K562 (cell line): ENCODE results near the gene SEMA3G. TPM values are rescaled to one million over a fixed set of nuclear protein-coding genes. Genes with fewer than 3 reads are reported as not detected.

ENCODE experiments used
- ATAC-seq: fragments of 200-7000 bp; cut with Tn5 transposase; 3 replicates; pipeline ENCODE4 v1.9.1; 2020; ENCODE audit warnings: moderate library complexity
- BruUV-seq: library from RNA; stranded (reverse); fragments of 400-500 nt; replicated peaks from 2 replicates; lab custom pipeline; 2021; lab: Mats Ljungman, UMichigan
- CTCF ChIA-PET: fragments of 300-600 bp; formaldehyde crosslinking; extraction: SDS; loops from one replicate; lab custom pipeline; 2021; ENCODE audit warnings: low intra/inter-chr PET ratio; lab: Yijun Ruan, JAX
- POLR2A ChIA-PET: fragments of 300-600, 350-650 bp; sonication (Branson Sonifier 250); formaldehyde crosslinking; extraction: SDS; loops from one replicate; lab custom pipeline; 2021; ENCODE audit warnings: antibody characterized with exemption, inconsistent platforms; lab: Yijun Ruan, JAX
- DNase-seq, 4 experiments: peaks; one replicate each; pipeline versions ENCODE4 v3.0.0 to v3.0.0-alpha.2; 2011 to 2018; ENCODE audit warnings: low spot score in 3 of 4, mixed read lengths in 3 of 4; ENCODE audit errors: extremely low read depth in 1 of 4
- FAIRE-seq: peaks from 2 replicates; lab custom pipeline; 2011; peaks lifted over from hg19 to GRCh38; lab: Jason Lieb, UNC
- H2AFZ ChIP-seq: 2 replicates; pipeline ENCODE4 v1.6.0; 2011; ENCODE audit warnings: low read depth, low read length, control low read depth, inconsistent platforms
- H3K27ac ChIP-seq: fragments of 200-600 bp; 3 replicates; pipeline ENCODE4 v1.8.0; 2011; ENCODE audit warnings: low read depth, mild to moderate bottlenecking, control low read depth, inconsistent platforms, low read length, moderate library complexity, mixed read lengths; ENCODE audit errors: extremely low read depth
- H3K27me3 ChIP-seq, 2 experiments: fragments of 300-600 bp in 1 of 2; 2 replicates in 1 of 2; 3 replicates in 1 of 2; pipeline versions ENCODE4 v1.6.0 to v1.8.0; 2011; ENCODE audit warnings: inconsistent platforms in 2 of 2, low read length in 2 of 2, mild to moderate bottlenecking in 1 of 2, mixed read lengths in 1 of 2, moderate library complexity in 1 of 2; ENCODE audit not compliant: control insufficient read depth in 2 of 2, insufficient read depth in 2 of 2
- H3K36me3 ChIP-seq: fragments of 300-600 bp; 3 replicates; pipeline ENCODE4 v1.8.0; 2011; ENCODE audit warnings: mild to moderate bottlenecking, low read length, inconsistent platforms; ENCODE audit not compliant: control insufficient read depth, insufficient read depth
- H3K4me1 ChIP-seq, 2 experiments: fragments of 200-600 bp in 1 of 2; replicated peaks in 1 of 2; 2 replicates in 1 of 2; 3 replicates in 1 of 2; pipeline versions ENCODE4 v1.5.1 to v1.8.0; 2011; ENCODE audit warnings: inconsistent platforms in 2 of 2, low read length in 2 of 2, mild to moderate bottlenecking in 1 of 2, mixed read lengths in 1 of 2, moderate library complexity in 1 of 2; ENCODE audit not compliant: control insufficient read depth in 2 of 2, insufficient read depth in 2 of 2
- H3K4me2 ChIP-seq: 2 replicates; pipeline ENCODE4 v1.6.1; 2011; ENCODE audit warnings: low read length, control low read depth, inconsistent platforms, mixed read lengths; ENCODE audit not compliant: insufficient read depth
- H3K4me3 ChIP-seq: fragments of 200-600 bp; sonication (generic), shearing (Covaris generic); 2 replicates; pipeline ENCODE4 v1.5.1; 2016; ENCODE audit warnings: control low read depth, inconsistent platforms
- H3K79me2 ChIP-seq: fragments of 200-600 bp; 3 replicates; pipeline ENCODE4 v1.8.0; 2011; ENCODE audit warnings: low read length, inconsistent platforms; ENCODE audit not compliant: control insufficient read depth, insufficient read depth
- H3K9ac ChIP-seq, 2 experiments: 2 replicates each; pipeline versions ENCODE4 v1.6.0 to v1.6.1; 2011; ENCODE audit warnings: low read depth in 2 of 2, low read length in 2 of 2, control low read depth in 1 of 2, inconsistent platforms in 1 of 2, mild to moderate bottlenecking in 1 of 2, mixed read lengths in 1 of 2; ENCODE audit not compliant: insufficient read depth in 1 of 2
- H3K9me1 ChIP-seq: one replicate; pipeline ENCODE4 v1.6.0; 2011; ENCODE audit warnings: inconsistent platforms, mild to moderate bottlenecking, low read length, moderate library complexity; ENCODE audit not compliant: control insufficient read depth, insufficient read depth
- H3K9me3 ChIP-seq: replicated peaks from 2 replicates; pipeline ENCODE4 v1.5.1; 2011; ENCODE audit warnings: low read depth, low read length, inconsistent platforms; ENCODE audit not compliant: control insufficient read depth, insufficient read depth
- H4K20me1 ChIP-seq: replicated peaks from 2 replicates; pipeline ENCODE4 v1.6.1; 2011; ENCODE audit warnings: low read length, inconsistent platforms, mixed read lengths; ENCODE audit not compliant: control insufficient read depth, insufficient read depth
- DNMT1 ChIP-seq: fragments of 450-650 bp; IDR thresholded peaks from 2 replicates; pipeline ENCODE4 v1.6.1; 2016; ENCODE audit warnings: antibody characterized with exemption, mild to moderate bottlenecking
- ETV1 ChIP-seq: fragments of 450-650 bp; conservative IDR thresholded peaks from 2 replicates; pipeline ENCODE4 v1.6.1; 2016; ENCODE audit warnings: missing genetic modification characterization, control low read depth, low read depth, missing compliant biosample characterization
- HMG20B ChIP-seq: fragments of 250-450 bp; sonication (Bioruptor Pico); IDR thresholded peaks from 2 replicates; pipeline ENCODE4 v1.5.0; 2021; ENCODE audit warnings: mild to moderate bottlenecking
- NFE2 ChIP-seq: IDR thresholded peaks from 2 replicates; pipeline ENCODE4 v1.6.1; 2014; ENCODE audit warnings: antibody characterized with exemption, low read depth
- RAD51 ChIP-seq: fragments of 450-650 bp; IDR thresholded peaks from 2 replicates; pipeline ENCODE4 v1.7.1; 2016; ENCODE audit warnings: low read depth, mild to moderate bottlenecking, borderline replicate concordance
- SRSF7 ChIP-seq: fragments of 200-400 bp; formaldehyde crosslinking; optimal IDR thresholded peaks from 2 replicates; pipeline ENCODE3; 2017; ENCODE audit warnings: mild to moderate bottlenecking, low read depth, low read length
- ZBTB40 ChIP-seq, 2 experiments: fragments of 450-650 bp in 1 of 2; sonication (generic) in 1 of 2; formaldehyde crosslinking in 1 of 2; IDR thresholded peaks; 2 replicates each; pipeline versions ENCODE4 v1.7.1 to v1.9.0; 2016 to 2022; ENCODE audit warnings: inconsistent platforms in 1 of 2, mild to moderate bottlenecking in 1 of 2, missing genetic modification reagents in 1 of 2
- ZNF324 ChIP-seq: fragments of 250-450 bp; sonication (Bioruptor Pico); IDR thresholded peaks from 2 replicates; pipeline ENCODE4 v1.4.0; 2020; ENCODE audit warnings: mild to moderate bottlenecking
- ZNF431 ChIP-seq: sonication (generic); formaldehyde crosslinking; IDR thresholded peaks from 2 replicates; pipeline ENCODE4 v1.8.0; 2022; ENCODE audit warnings: mild to moderate bottlenecking, missing genetic modification reagents
- WGBS: fragments of 100-300 bp; shearing (Covaris generic); methylation state at CpG from one replicate; pipeline ENCODE4 v1.1.6; 2016; ENCODE audit warnings: low coverage, mixed read lengths; ENCODE audit not compliant: insufficient coverage; ENCODE audit errors: missing lambda C conversion rate; 5-methylcytosine and 5-hydroxymethylcytosine counted together
- in situ Hi-C: fragments of 300-500 bp; cut with MboI; formaldehyde crosslinking; loops from 4 replicates; pipeline ENCODE4 v1.15.0; 2018; ENCODE audit warnings: inconsistent platforms, mixed read lengths
- intact Hi-C: fragments of 100-400 bp; cut with micrococcal nuclease; formaldehyde crosslinking; loops from 2 replicates; pipeline ENCODE4 v1.14.2; 2022
- polyA plus RNA-seq, 8 experiments: library from polyadenylated mRNA; depleted of rRNA in 4 of 8; stranded (reverse) in 5 of 8; unstranded in 3 of 8; fragments of >200 nt; fragmentation: Nextera tagmentation in 2 of 8; fragmentation: Illumina TruSeq in 1 of 8; extraction: Ambion mirVana in 2 of 8; extraction: Trizol in 1 of 8; gene quantifications; 2 replicates each; pipeline versions ENCODE4 v1.2.1 to v1.2.3, GENCODE V29; 2011 to 2014; ENCODE audit warnings: inconsistent platforms in 1 of 8, missing spikeins in 1 of 8
- total RNA-seq, 7 experiments: library from RNA; depleted of rRNA in 6 of 7; stranded (reverse); fragments of >200 nt in 6 of 7; fragmentation: Illumina TruSeq in 2 of 7; extraction: Trizol in 2 of 7; gene quantifications; 2 replicates each; pipeline versions ENCODE4 v1.2.1 to v1.2.3, GENCODE V29; 2011 to 2021; ENCODE audit warnings: low replicate concordance in 1 of 7

Gene SEMA3G
- total and polyA plus RNA-seq, 9 of the 15 experiments (the other 6 are each of a cell fraction or from before 2014, with no cell fraction given), result 0.04 to 0.07 (median 0.05) TPM; not detected in 6

- TF ChIP-seq ZNF431 (CRISPR knock-in tag), result no peak
Observed at GRCh38 chr3:52481819-52482521, 37.1 kb upstream of the SEMA3G start (continued).

GRCh38 chr3:52480768-52481715, 36.1 kb upstream of the SEMA3G start:
- H2AFZ ChIP-seq, result no peak overlapping the region
- intact Hi-C loops (loop anchor here (5.0 kb wide), 1 partner anchor 201 kb away; no protein-coding TSS in a partner anchor), in situ Hi-C loops (no loop called here)
- H3K4me3 ChIP-seq, result no peak overlapping the region
- peaks cover 0 to 9% of the 10 kb centered on the region in 2 experiments; a peak in 2 of 5 replicates for H3K4me1 ChIP-seq
- ChIA-PET POLR2A (no interaction called here), CTCF (no interaction called here)
- H3K36me3 ChIP-seq, result peaks cover 72% of the 10 kb centered on the region; the same call in 2 of the 3 replicates
- H3K9me1 ChIP-seq, result no peaks in the 10 kb centered on the region
- no peaks in the 10 kb centered on the region for H4K20me1 ChIP-seq
- no peak overlapping the region for H3K4me2 ChIP-seq
- H3K27ac ChIP-seq, result no peak overlapping the region
- DNase-seq, result no peak
- no peaks in the 10 kb centered on the region for H3K9me3 ChIP-seq
- H3K27me3 ChIP-seq, result no peaks in the 10 kb centered on the region
- BruUV-seq, result TSS peak; percentile 14
- no peak for FAIRE-seq
- H3K9ac ChIP-seq, result peak overlapping the region in 1 of 2 experiments; percentile 36; a peak in 1 of 4 replicates
- ATAC-seq, result no peak
- H3K79me2 ChIP-seq, result no peaks in the 10 kb centered on the region
- 94% methylated on average over 11 of the region's 27 CpGs for WGBS
- TF ChIP-seq RAD51 (no peak), HMG20B (CRISPR knock-in tag) (no peak), SRSF7 (no peak), ETV1 (tag) (no peak), DNMT1 (no peak), ZBTB40 (IDR thresholded peaks at IDR 0.05) (no peak), ZBTB40 (CRISPR knock-in tag; IDR thresholded peaks at IDR 0.05) (no peak), NFE2 (no peak), ZNF324 (no peak)
